Hepatocyte (in vitro differentiated cells): ENCODE results near the gene ZNF787. TPM values are rescaled to one million over a fixed set of nuclear protein-coding genes. Genes with fewer than 3 reads are reported as not detected.

Experiments
- DNase-seq: peaks from one replicate; pipeline ENCODE4 v3.0.0-alpha.2; 2016; ENCODE audit warnings: low spot score
- H2AFZ ChIP-seq: fragments of 200-600 bp; sonication (generic); 2 replicates; pipeline ENCODE4 v1.6.0; 2016; ENCODE audit warnings: antibody characterized with exemption, mild to moderate bottlenecking
- H3K27ac ChIP-seq: fragments of 200-600 bp; sonication (generic); 2 replicates; pipeline ENCODE4 v1.5.1; 2016; ENCODE audit warnings: mild to moderate bottlenecking
- H3K27me3 ChIP-seq: fragments of 200-600 bp; sonication (generic); 2 replicates; pipeline ENCODE4 v1.6.1; 2016
- H3K36me3 ChIP-seq: fragments of 200-600 bp; sonication (generic); replicated peaks from 2 replicates; pipeline ENCODE4 v1.5.1; 2016; ENCODE audit warnings: low read depth; ENCODE audit not compliant: insufficient read depth
- H3K4me1 ChIP-seq: fragments of 200-600 bp; sonication (generic); 2 replicates; pipeline ENCODE4 v1.5.1; 2016; ENCODE audit warnings: mild to moderate bottlenecking, moderate library complexity; ENCODE audit not compliant: insufficient read depth
- H3K4me2 ChIP-seq: fragments of 200-600 bp; sonication (generic); 2 replicates; pipeline ENCODE4 v1.6.0; 2016
- H3K4me3 ChIP-seq: fragments of 200-600 bp; sonication (generic); 2 replicates; pipeline ENCODE4 v1.5.1; 2016; ENCODE audit warnings: mild to moderate bottlenecking
- H3K79me2 ChIP-seq: fragments of 200-600 bp; sonication (generic); 2 replicates; pipeline ENCODE4 v1.6.0; 2017; ENCODE audit warnings: mild to moderate bottlenecking
- H3K9me2 ChIP-seq: fragments of 200-600 bp; sonication (generic); replicated peaks from 2 replicates; pipeline ENCODE4 v1.6.0; 2017; ENCODE audit warnings: mild to moderate bottlenecking; ENCODE audit not compliant: insufficient read depth
- H3K9me3 ChIP-seq: fragments of 200-600 bp; sonication (generic); 2 replicates; pipeline ENCODE4 v1.5.1; 2016; ENCODE audit warnings: low read depth, mild to moderate bottlenecking
- H4K20me1 ChIP-seq: fragments of 200-600 bp; sonication (generic); 2 replicates; pipeline ENCODE4 v1.6.0; 2016; ENCODE audit warnings: mild to moderate bottlenecking; ENCODE audit not compliant: insufficient read depth, poor library complexity, severe bottlenecking
- CTCF ChIP-seq: fragments of 200-600 bp; sonication (generic); IDR thresholded peaks from 2 replicates; pipeline ENCODE4 v1.5.1; 2016; ENCODE audit warnings: antibody characterized with exemption, mild to moderate bottlenecking; ENCODE audit not compliant: poor library complexity
- EZH2 ChIP-seq: fragments of 200-600 bp; sonication (generic); IDR thresholded peaks from 2 replicates; pipeline ENCODE4 v1.6.1; 2016; ENCODE audit warnings: antibody characterized with exemption, mild to moderate bottlenecking, borderline replicate concordance
- EZH2phosphoT487 ChIP-seq: fragments of 200-600 bp; sonication (generic); IDR thresholded peaks from one replicate; pipeline ENCODE4 v1.6.1; 2018; ENCODE audit warnings: antibody characterized with exemption, mild to moderate bottlenecking, low read depth, moderate library complexity; ENCODE audit not compliant: unreplicated experiment, severe bottlenecking
- WGBS: methylation state at CpG from one replicate; pipeline ENCODE4 v1.1.6; 2016; ENCODE audit warnings: low lambda C conversion rate; ENCODE audit errors: missing lambda C conversion rate; 5-methylcytosine and 5-hydroxymethylcytosine counted together
- polyA plus RNA-seq: library from polyadenylated mRNA; unstranded; fragments of >200 nt; fragmentation: Nextera tagmentation; extraction: Ambion mirVana; gene quantifications from 2 replicates; pipeline ENCODE4 v1.2.1, GENCODE V29; 2016
- total RNA-seq: library from RNA; depleted of rRNA; stranded (reverse); fragments of >200 nt; gene quantifications from 2 replicates; pipeline ENCODE4 v1.2.3, GENCODE V29; 2014

Gene ZNF787
- total and polyA plus RNA-seq, 2 experiments from 2014 or later = 23.5 to 24.9 TPM

DNA sequence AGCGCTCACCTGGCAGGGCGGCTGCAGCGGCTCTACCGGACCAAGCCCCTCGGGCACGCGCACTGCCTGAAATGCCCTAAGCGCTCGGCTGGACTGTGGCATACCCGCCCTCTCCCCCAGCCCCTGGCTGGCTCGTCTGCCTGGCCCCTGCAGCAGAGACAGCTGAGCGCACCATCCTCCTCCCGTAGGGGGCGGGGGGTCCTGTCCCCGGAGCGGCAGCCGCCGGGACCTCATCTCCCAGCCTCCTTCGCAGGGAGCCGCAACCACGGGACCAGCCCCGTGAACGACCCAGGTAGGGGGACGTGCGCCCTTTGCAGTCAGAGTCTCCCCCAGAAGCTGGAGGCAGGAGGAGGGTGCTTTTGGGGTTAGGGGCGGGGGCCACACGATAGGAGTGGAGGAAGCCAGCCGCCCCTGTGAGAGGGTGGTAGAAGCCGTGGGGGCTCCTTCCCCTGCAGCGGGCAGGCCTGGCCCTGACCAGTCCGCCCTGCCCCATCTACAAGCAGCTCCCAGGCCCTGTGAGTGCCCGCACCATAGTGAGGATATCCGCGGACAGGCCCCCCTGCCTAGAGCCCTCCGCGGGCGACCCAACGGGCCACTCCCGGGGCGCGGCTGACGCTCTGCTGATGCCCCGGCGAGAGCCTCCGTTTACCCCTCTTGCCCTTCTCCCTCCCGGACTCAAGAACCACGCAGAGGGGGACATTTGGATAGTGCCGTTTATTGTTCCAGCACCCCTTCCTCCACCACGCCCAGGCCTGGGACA is 34.2 kb downstream of the ZNF787 start:
- Histone ChIP-seq H3K4me1 (no peaks in the 10 kb centered on the region), H3K4me3 (no peak overlapping the region), H3K27me3 (no peaks in the 10 kb centered on the region), H3K9me3 (no peaks in the 10 kb centered on the region), H3K4me2 (no peak overlapping the region), H3K27ac (no peak overlapping the region), H3K36me3 (no peaks in the 10 kb centered on the region), H4K20me1 (peaks cover 25% of the 10 kb centered on the region), H3K79me2 (peaks cover 15% of the 10 kb centered on the region), H2AFZ (no peak overlapping the region), H3K9me2 (no peaks in the 10 kb centered on the region)
- WGBS = 94% methylated on average over 36 of the region's 49 CpGs
- DNase-seq = no peak
- TF ChIP-seq EZH2 (no peak), EZH2phosphoT487 (no peak), CTCF (no peak)

GRCh38 chr19:56085571-56086275 is 35.4 kb downstream of the ZNF787 start:
- no peak for TF ChIP-seq CTCF
- TF ChIP-seq EZH2 = no peak
- TF ChIP-seq EZH2phosphoT487 = no peak

GRCh38 chr19:56084835-56085536 is 36.1 kb downstream of the ZNF787 start:
- no peaks in the 10 kb centered on the region for H3K9me2 ChIP-seq
- H3K79me2 ChIP-seq = peaks cover 3% of the 10 kb centered on the region
- H3K27ac ChIP-seq = no peak overlapping the region
- no peak overlapping the region for H3K4me2 ChIP-seq
- no peak overlapping the region for H3K4me3 ChIP-seq
- TF ChIP-seq EZH2 (no peak), EZH2phosphoT487 (no peak), CTCF (no peak)
- H3K4me1 ChIP-seq = peaks cover 9% of the 10 kb centered on the region
- H2AFZ ChIP-seq = no peak overlapping the region
- no peaks in the 10 kb centered on the region for H3K36me3 ChIP-seq
- H4K20me1 ChIP-seq = peaks cover 10% of the 10 kb centered on the region
- no peaks in the 10 kb centered on the region for H3K27me3 ChIP-seq
- DNase-seq = no peak
- WGBS = 76% methylated on average over 18 of the region's 18 CpGs
- H3K9me3 ChIP-seq = no peaks in the 10 kb centered on the region

More at GRCh38 chr19:56085571-56086275, 35.4 kb downstream of the ZNF787 start:
- DNase-seq = no peak
- Histone ChIP-seq H3K4me1 (peaks cover 8% of the 10 kb centered on the region), H3K4me2 (no peak overlapping the region), H3K27me3 (no peaks in the 10 kb centered on the region), H3K27ac (no peak overlapping the region), H3K9me3 (no peaks in the 10 kb centered on the region), H3K79me2 (peaks cover 8% of the 10 kb centered on the region), H3K4me3 (no peak overlapping the region), H3K9me2 (no peaks in the 10 kb centered on the region), H4K20me1 (peaks cover 15% of the 10 kb centered on the region), H3K36me3 (no peaks in the 10 kb centered on the region), H2AFZ (no peak overlapping the region)
- 94% methylated on average over 10 of the region's 10 CpGs for WGBS
